ENCODE measurements around the gene FCER1G.

DNA sequence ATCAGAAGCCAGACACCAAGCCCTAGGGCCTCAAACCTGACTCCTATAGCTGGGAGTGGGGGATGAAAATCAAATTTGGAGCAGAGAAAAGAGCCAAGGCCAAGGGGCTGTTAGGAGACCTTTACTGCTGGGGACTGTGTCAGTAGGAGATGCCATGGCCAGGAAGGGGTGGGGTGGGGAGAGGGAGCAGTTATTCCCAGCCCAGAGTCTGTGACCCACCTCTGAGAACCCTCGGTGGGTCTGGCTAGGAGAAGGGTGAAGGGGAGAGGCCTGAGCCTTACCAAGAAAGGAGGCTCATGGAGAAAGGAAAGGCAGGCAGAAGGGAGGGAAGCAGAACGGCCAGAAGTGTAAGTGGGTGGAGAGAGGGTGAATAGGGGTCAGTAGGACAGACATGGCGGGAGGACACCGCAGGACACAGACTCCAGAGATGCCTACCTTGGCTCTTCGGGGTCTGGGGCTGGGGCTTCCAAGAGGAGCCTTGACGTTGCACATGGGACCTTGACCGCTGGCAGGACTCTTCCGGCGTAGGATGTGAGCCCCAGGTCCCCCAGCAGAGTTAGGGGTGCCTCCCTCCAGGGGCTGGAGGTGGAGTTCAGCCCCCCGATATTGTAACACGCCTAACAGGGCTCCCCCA is 17.4 kb upstream of the FCER1G start:
- TF ChIP-seq, protein P1, sequence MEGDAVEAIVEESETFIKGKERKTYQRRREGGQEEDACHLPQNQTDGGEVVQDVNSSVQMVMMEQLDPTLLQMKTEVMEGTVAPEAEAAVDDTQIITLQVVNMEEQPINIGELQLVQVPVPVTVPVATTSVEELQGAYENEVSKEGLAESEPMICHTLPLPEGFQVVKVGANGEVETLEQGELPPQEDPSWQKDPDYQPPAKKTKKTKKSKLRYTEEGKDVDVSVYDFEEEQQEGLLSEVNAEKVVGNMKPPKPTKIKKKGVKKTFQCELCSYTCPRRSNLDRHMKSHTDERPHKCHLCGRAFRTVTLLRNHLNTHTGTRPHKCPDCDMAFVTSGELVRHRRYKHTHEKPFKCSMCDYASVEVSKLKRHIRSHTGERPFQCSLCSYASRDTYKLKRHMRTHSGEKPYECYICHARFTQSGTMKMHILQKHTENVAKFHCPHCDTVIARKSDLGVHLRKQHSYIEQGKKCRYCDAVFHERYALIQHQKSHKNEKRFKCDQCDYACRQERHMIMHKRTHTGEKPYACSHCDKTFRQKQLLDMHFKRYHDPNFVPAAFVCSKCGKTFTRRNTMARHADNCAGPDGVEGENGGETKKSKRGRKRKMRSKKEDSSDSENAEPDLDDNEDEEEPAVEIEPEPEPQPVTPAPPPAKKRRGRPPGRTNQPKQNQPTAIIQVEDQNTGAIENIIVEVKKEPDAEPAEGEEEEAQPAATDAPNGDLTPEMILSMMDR (IDR thresholded peaks at IDR 0.05): no peak
- no peak for TF ChIP-seq POLR2A (IDR thresholded peaks at IDR 0.05)
- no peak for TF ChIP-seq EP300 (IDR thresholded peaks at IDR 0.05)
